Osteoblast (primary cell): ENCODE results near the gene IL22RA1. TPM values are rescaled to one million over a fixed set of nuclear protein-coding genes. Genes with fewer than 3 reads are reported as not detected.

Experiments
- DNase-seq: peaks from one replicate; pipeline ENCODE4 v3.0.0; 2011; ENCODE audit warnings: low spot score, mixed read lengths; ENCODE audit not compliant: insufficient read length; ENCODE audit errors: missing footprints
- H2AFZ ChIP-seq: 2 replicates; pipeline ENCODE4 v1.6.0; 2011; ENCODE audit warnings: mild to moderate bottlenecking, low read length
- H3K27ac ChIP-seq: 2 replicates; pipeline ENCODE4 v1.5.1; 2011; ENCODE audit warnings: mild to moderate bottlenecking, low read depth, low read length, moderate library complexity
- H3K27me3 ChIP-seq: 2 replicates; pipeline ENCODE4 v1.6.0; 2012; ENCODE audit warnings: mild to moderate bottlenecking, control low read depth, inconsistent platforms, low read length, moderate library complexity; ENCODE audit not compliant: insufficient read depth
- H3K36me3 ChIP-seq: 2 replicates; pipeline ENCODE4 v1.5.1; 2011; ENCODE audit warnings: mild to moderate bottlenecking, low read length, control low read depth, moderate library complexity; ENCODE audit not compliant: insufficient read depth
- H3K4me1 ChIP-seq: 2 replicates; pipeline ENCODE4 v1.5.1; 2011; ENCODE audit warnings: mild to moderate bottlenecking, low read length, control low read depth, moderate library complexity; ENCODE audit not compliant: insufficient read depth
- H3K4me2 ChIP-seq: 2 replicates; pipeline ENCODE4 v1.6.0; 2011; ENCODE audit warnings: mild to moderate bottlenecking, low read length; ENCODE audit not compliant: insufficient read depth
- H3K4me3 ChIP-seq: fragments of 200-600 bp; sonication (generic); 3 replicates; pipeline ENCODE4 v1.5.1; 2012; ENCODE audit warnings: mild to moderate bottlenecking, low read length, inconsistent platforms; ENCODE audit not compliant: insufficient read depth
- H3K79me2 ChIP-seq: 2 replicates; pipeline ENCODE4 v1.6.0; 2012; ENCODE audit warnings: mild to moderate bottlenecking, low read length, control low read depth, inconsistent platforms; ENCODE audit not compliant: insufficient read depth
- H3K9me3 ChIP-seq: 2 replicates; pipeline ENCODE4 v1.5.1; 2011; ENCODE audit warnings: low read depth, low read length, control low read depth
- H4K20me1 ChIP-seq: 2 replicates; pipeline ENCODE4 v1.6.0; 2012; ENCODE audit warnings: mild to moderate bottlenecking, low read length, control low read depth; ENCODE audit not compliant: insufficient read depth
- total RNA-seq: library from RNA; depleted of rRNA; stranded (reverse); fragments of >200 nt; gene quantifications from 2 replicates; pipeline ENCODE4 v1.2.3, GENCODE V29; 2012
- TF ChIP-seq, protein P1 (sequence below): IDR thresholded peaks from 2 replicates; pipeline ENCODE4 v1.5.1; 2011; ENCODE audit warnings: mild to moderate bottlenecking, low read depth, low read length, moderate library complexity; ENCODE audit errors: extremely low read depth

The IL22RA1 gene
- total RNA-seq, 1 donor, result under 0.01 TPM

DNA sequence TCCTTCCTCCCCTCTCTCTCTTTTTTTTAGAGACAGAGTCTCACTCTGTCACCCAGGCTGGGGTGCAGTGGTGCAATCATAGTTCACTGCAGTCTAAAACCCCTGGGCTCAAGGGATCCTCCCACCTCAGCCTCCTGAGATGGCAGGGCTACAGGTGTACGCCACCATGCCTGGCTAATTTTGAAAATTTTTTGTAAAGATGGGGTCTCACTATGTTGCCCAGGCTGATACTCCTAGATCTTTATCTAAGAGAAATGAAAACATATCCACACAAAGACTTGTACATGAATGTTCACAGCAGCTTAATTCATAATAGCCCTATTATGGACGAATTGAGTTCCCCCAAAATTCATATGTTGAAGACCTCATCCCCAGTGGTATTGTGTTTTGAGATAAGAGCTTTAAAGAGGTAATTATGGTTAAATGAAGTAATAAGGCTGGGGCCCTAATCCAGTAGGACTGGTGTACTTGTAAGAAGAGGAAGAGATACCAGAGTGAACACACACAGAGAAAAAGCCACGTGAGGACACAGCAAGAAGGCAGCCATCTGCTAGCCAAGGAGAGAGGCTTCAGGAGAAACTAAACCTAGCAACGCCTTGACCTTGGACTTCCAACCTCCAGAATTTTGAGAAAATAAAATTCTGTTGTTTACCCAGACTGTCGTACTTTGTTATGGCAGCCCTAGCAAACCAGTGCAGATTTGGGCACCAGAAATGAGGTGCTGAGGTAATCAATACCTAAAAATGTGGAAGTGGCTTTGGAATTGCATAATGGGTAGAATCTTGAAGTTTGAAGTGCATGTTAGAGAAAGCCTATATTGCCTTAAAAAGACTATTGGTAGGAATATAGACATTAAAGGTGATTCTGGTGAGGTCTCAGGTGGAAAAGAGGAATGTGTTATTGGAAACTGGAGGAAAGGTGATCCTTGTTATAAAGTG lies 31.0 kb upstream of the IL22RA1 start:
- H3K27me3 ChIP-seq, result peaks cover 22% of the 10 kb centered on the region
- no peaks in the 10 kb centered on the region for H3K9me3 ChIP-seq
- H4K20me1 ChIP-seq, result no peaks in the 10 kb centered on the region
- H3K4me1 ChIP-seq, result no peaks in the 10 kb centered on the region
- H3K4me2 ChIP-seq, result no peak overlapping the region
- no peak for DNase-seq
- no peaks in the 10 kb centered on the region for H3K79me2 ChIP-seq
- TF ChIP-seq, protein P1, sequence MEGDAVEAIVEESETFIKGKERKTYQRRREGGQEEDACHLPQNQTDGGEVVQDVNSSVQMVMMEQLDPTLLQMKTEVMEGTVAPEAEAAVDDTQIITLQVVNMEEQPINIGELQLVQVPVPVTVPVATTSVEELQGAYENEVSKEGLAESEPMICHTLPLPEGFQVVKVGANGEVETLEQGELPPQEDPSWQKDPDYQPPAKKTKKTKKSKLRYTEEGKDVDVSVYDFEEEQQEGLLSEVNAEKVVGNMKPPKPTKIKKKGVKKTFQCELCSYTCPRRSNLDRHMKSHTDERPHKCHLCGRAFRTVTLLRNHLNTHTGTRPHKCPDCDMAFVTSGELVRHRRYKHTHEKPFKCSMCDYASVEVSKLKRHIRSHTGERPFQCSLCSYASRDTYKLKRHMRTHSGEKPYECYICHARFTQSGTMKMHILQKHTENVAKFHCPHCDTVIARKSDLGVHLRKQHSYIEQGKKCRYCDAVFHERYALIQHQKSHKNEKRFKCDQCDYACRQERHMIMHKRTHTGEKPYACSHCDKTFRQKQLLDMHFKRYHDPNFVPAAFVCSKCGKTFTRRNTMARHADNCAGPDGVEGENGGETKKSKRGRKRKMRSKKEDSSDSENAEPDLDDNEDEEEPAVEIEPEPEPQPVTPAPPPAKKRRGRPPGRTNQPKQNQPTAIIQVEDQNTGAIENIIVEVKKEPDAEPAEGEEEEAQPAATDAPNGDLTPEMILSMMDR, result no peak
- no peak overlapping the region for H3K4me3 ChIP-seq
- H3K36me3 ChIP-seq, result no peaks in the 10 kb centered on the region
- H3K27ac ChIP-seq, result no peak overlapping the region
- no peak overlapping the region for H2AFZ ChIP-seq

DNA sequence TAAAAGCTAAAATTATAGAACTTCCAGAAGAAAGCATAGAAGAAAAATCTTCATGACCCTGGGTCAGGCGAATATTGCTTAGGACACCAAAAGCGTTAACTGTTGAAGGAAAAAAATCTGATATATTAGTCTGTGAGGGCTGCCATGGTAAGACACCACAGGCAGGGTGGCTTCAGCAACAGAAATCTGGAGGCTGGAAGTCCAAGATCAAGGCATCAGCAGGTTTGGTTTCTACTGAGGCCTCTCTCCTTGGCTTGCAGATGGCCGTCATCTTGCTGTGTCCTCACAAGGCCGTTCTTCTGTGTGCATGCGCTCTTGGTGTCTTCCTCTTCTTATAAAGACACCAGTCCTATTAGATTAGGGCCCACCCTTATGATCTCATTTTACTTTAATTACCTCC lies 29.7 kb upstream of the IL22RA1 start:
- Histone ChIP-seq H3K4me3 (no peak overlapping the region), H3K27me3 (peaks cover 22% of the 10 kb centered on the region), H3K4me1 (no peaks in the 10 kb centered on the region), H3K79me2 (no peaks in the 10 kb centered on the region), H3K36me3 (no peaks in the 10 kb centered on the region), H3K27ac (no peak overlapping the region), H2AFZ (no peak overlapping the region), H3K4me2 (no peak overlapping the region), H3K9me3 (no peaks in the 10 kb centered on the region), H4K20me1 (no peaks in the 10 kb centered on the region)
- TF ChIP-seq, protein P1, result no peak
- no peak for DNase-seq

DNA sequence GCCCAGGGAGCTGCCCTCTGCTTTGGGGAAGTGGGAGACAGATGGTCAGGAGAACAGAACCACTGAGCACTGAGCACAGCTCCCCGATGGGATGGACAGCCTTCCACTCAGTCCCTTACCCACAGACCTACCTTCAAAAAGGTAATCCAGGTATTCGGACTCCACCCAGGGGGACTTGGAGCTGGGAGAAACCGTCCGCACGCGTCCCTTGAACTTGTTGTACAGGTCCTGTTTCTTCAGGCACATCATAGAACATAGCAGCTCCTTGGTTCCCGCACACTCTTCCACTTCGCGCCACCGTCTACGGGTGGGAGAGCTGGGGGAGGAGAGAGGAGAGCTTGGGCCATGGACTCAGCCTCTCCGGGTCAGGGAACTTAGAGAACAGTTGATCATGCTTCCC lies 26.3 kb upstream of the IL22RA1 start:
- H3K27ac ChIP-seq, result no peak overlapping the region
- H3K4me2 ChIP-seq, result no peak overlapping the region
- H3K79me2 ChIP-seq, result no peaks in the 10 kb centered on the region
- no peak for DNase-seq
- TF ChIP-seq, protein P1, result no peak
- H3K9me3 ChIP-seq, result no peaks in the 10 kb centered on the region
- H4K20me1 ChIP-seq, result no peaks in the 10 kb centered on the region
- H3K36me3 ChIP-seq, result no peaks in the 10 kb centered on the region
- H3K4me3 ChIP-seq, result no peak overlapping the region
- no peaks in the 10 kb centered on the region for H3K4me1 ChIP-seq
- peaks cover 32% of the 10 kb centered on the region for H3K27me3 ChIP-seq
- no peak overlapping the region for H2AFZ ChIP-seq

DNA sequence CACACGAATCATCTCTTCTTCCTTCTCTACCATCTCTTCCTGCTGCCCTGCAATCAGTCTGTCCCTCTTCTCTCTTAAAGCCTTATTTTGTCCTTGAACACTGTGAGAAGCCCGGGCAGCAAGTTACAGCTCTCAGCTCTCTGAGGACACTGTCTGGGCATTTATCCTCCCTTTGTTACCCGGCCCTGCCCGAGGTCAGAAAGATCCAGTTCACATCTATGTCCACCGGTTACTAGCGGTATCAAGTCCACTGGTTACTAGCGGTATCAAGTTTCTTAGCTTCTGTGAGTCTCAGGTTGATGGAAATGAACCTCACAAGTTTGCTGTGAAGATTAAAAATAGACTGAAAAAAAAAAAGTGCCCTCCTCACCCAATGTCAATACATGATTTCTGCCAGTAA lies 25.3 kb upstream of the IL22RA1 start:
- H3K4me2 ChIP-seq, result no peak overlapping the region
- H3K79me2 ChIP-seq, result no peaks in the 10 kb centered on the region
- DNase-seq, result no peak
- H3K27me3 ChIP-seq, result peaks cover 30% of the 10 kb centered on the region
- TF ChIP-seq, protein P1, result no peak
- H3K9me3 ChIP-seq, result no peaks in the 10 kb centered on the region
- H3K27ac ChIP-seq, result no peak overlapping the region
- no peak overlapping the region for H3K4me3 ChIP-seq
- H2AFZ ChIP-seq, result no peak overlapping the region
- H3K4me1 ChIP-seq, result no peaks in the 10 kb centered on the region
- no peaks in the 10 kb centered on the region for H3K36me3 ChIP-seq
- no peaks in the 10 kb centered on the region for H4K20me1 ChIP-seq
